H1 (cell line): ENCODE measurements around the gene FAM167B.

Source experiments
- CTCF ChIP-seq, 3 experiments: IDR thresholded peaks; 1 replicate in 2 of 3; 2 replicates in 1 of 3; pipeline versions ENCODE4 v1.5.1 to v1.6.1; 2011; ENCODE audit warnings: low read length in 3 of 3, mild to moderate bottlenecking in 3 of 3, inconsistent platforms in 2 of 3, low read depth in 1 of 3, moderate library complexity in 1 of 3; ENCODE audit not compliant: insufficient read depth in 1 of 3; ENCODE audit errors: control extremely low read depth in 1 of 3
- MAFK ChIP-seq: IDR thresholded peaks from 2 replicates; pipeline ENCODE4 v1.6.1; 2012; ENCODE audit warnings: low read depth, mild to moderate bottlenecking, improper control_type of control experiment, low read length

DNA sequence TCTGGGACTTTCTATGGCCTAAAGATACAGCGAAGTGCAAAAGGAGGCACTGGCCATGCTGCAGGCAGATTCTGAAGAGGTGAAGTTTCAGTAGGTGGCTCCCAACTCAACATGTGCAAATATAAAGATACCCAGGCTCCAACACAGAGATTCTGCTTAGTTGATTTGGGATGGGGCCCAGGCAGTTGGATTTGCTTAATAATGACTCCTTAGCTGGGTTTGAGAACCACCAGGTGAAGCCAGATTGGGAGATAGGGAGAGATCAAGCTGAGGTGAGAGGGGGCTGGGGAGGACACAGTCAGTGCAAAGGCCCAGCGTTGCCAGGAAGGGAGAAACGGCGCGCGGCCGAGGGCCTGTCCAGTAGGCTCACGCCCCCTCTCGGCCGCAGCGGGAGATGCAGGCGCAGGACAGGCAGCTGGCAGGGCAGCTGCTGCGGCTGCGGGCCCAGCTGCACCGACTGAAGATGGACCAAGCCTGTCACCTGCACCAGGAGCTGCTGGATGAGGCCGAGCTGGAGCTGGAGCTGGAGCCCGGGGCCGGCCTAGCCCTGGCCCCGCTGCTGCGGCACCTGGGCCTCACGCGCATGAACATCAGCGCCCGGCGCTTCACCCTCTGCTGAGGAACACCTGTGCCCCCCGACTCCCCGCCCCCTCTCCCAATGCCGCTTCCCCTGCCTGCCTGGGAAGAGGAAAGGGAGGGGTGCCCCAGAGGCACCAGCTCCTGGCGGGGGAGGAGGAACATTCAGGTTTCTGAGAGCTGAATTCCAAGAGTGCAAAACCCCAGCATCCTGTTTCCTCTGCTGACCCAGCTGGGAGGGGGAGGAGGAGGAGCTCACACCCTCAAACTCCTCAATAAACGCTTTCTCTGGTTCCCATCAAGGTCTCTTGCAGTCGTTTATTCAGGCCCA, 1.2 kb downstream of the FAM167B start:
- TF ChIP-seq CTCF (IDR thresholded peaks at IDR 0.05; ENCODE audit: control extremely low read depth in 1 of 3, insufficient read depth in 1 of 3, low read depth in 1 of 3, low read length in 3 of 3) (peak; percentile 81 to 98 (median 96)), MAFK (no peak)
